ENCODE results near the gene UHRF2. TPM values are rescaled to one million over a fixed set of nuclear protein-coding genes. Genes with fewer than 3 reads are reported as not detected.
"Not testable (repeated sequence)": the region's sequence is repeated elsewhere in the genome, so short reads cannot be mapped to it uniquely, and the experiment has no call there.

UHRF2 gene
- total RNA-seq (ENCODE audit: unreplicated experiment), result 55.5 TPM
- long read RNA-seq, partial matches to known transcripts, result 1 of 8 reads
- long read RNA-seq, other reads (novel, unspliced or antisense), result 2 of 8 reads

- peak within 1 kb of the TSS; percentile 92 for H3K4me3 Mint-ChIP-seq (ENCODE audit: unreplicated experiment)
- H3K27ac Mint-ChIP-seq (ENCODE audit: unreplicated experiment), result peak within 1 kb of the TSS; percentile 87
- H3K9me3 Mint-ChIP-seq (ENCODE audit: unreplicated experiment), result no peaks in the 10 kb centered on the region
- DNase-seq (ENCODE audit: low spot score), result peak; percentile 98
- peaks cover 4% of the 10 kb centered on the region for H3K36me3 Mint-ChIP-seq (ENCODE audit: low read depth, unreplicated experiment)
- peaks cover 23% of the 10 kb centered on the region for H3K4me1 Mint-ChIP-seq (ENCODE audit: unreplicated experiment)
- peaks cover 13% of the 10 kb centered on the region for H3K27me3 Mint-ChIP-seq (ENCODE audit: unreplicated experiment)
- TF ChIP-seq CTCF (IDR thresholded peaks at IDR 0.05; ENCODE audit: unreplicated experiment), result no peak
These were observed at the start of gene UHRF2 for GRCh38 chr9:6412487-6413364. UHRF2 (plus strand) TSS chr9:6413199; CDS start chr9:6413491, 292 bp downstream.

- DNase-seq (ENCODE audit: low spot score), result no peak
- Mint-ChIP-seq H3K9me3 (ENCODE audit: unreplicated experiment) (peaks cover 5% of the 10 kb centered on the region), H3K4me3 (ENCODE audit: unreplicated experiment) (no peak overlapping the region), H3K4me1 (ENCODE audit: unreplicated experiment) (peaks cover 6% of the 10 kb centered on the region), H3K27ac (ENCODE audit: unreplicated experiment) (no peak overlapping the region), H3K36me3 (ENCODE audit: low read depth, unreplicated experiment) (no peaks in the 10 kb centered on the region), H3K27me3 (ENCODE audit: unreplicated experiment) (peaks cover 2% of the 10 kb centered on the region)
- TF ChIP-seq CTCF (IDR thresholded peaks at IDR 0.05; ENCODE audit: unreplicated experiment), result no peak
These were observed 45.7 kb upstream of the UHRF2 start for GRCh38 chr9:6367128-6367890.

- TF ChIP-seq CTCF (IDR thresholded peaks at IDR 0.05; ENCODE audit: unreplicated experiment), result no peak
- DNase-seq (ENCODE audit: low spot score), result no peak
- peaks cover 3% of the 10 kb centered on the region for H3K36me3 Mint-ChIP-seq (ENCODE audit: low read depth, unreplicated experiment)
- no peak overlapping the region for H3K4me3 Mint-ChIP-seq (ENCODE audit: unreplicated experiment)
- peaks cover 6% of the 10 kb centered on the region for H3K4me1 Mint-ChIP-seq (ENCODE audit: unreplicated experiment)
- peaks cover 5% of the 10 kb centered on the region for H3K9me3 Mint-ChIP-seq (ENCODE audit: unreplicated experiment)
- H3K27me3 Mint-ChIP-seq (ENCODE audit: unreplicated experiment), result peaks cover 2% of the 10 kb centered on the region
- no peak overlapping the region for H3K27ac Mint-ChIP-seq (ENCODE audit: unreplicated experiment)
These were observed 44.2 kb upstream of the UHRF2 start for GRCh38 chr9:6368831-6369230.

GRCh38 chr9:6381477-6382012, 31.5 kb upstream of the UHRF2 start:
- not testable (repeated sequence) for H3K9me3 Mint-ChIP-seq (ENCODE audit: unreplicated experiment); DNase-seq (ENCODE audit: low spot score); H3K27me3 Mint-ChIP-seq (ENCODE audit: unreplicated experiment); H3K36me3 Mint-ChIP-seq (ENCODE audit: low read depth, unreplicated experiment); H3K27ac Mint-ChIP-seq (ENCODE audit: unreplicated experiment); H3K4me3 Mint-ChIP-seq (ENCODE audit: unreplicated experiment)
- H3K4me1 Mint-ChIP-seq (ENCODE audit: unreplicated experiment), result peaks cover 15% of the 10 kb centered on the region

- Mint-ChIP-seq H3K36me3 (ENCODE audit: low read depth, unreplicated experiment) (peaks cover under 1% of the 10 kb centered on the region), H3K9me3 (ENCODE audit: unreplicated experiment) (no peaks in the 10 kb centered on the region), H3K27me3 (ENCODE audit: unreplicated experiment) (peaks cover 1% of the 10 kb centered on the region), H3K4me1 (ENCODE audit: unreplicated experiment) (peaks cover 15% of the 10 kb centered on the region), H3K4me3 (ENCODE audit: unreplicated experiment) (no peak overlapping the region), H3K27ac (ENCODE audit: unreplicated experiment) (no peak overlapping the region)
- no peak for DNase-seq (ENCODE audit: low spot score)
- TF ChIP-seq CTCF (IDR thresholded peaks at IDR 0.05; ENCODE audit: unreplicated experiment), result no peak
These were observed 30.3 kb upstream of the UHRF2 start for GRCh38 chr9:6382681-6383080.

Measured in endothelial cell (in vitro differentiated cells).